Stimulated activated CD4-positive, alpha-beta T cell treated with anti-CD3 and anti-CD28 coated beads, Interleukin-1b, Interleukin-23, amount 100 ng/mL, for 4 hours (primary cell): ENCODE results near the gene DNAJC4.

Source experiments
- DNase-seq, 2 donors: peaks; one replicate each; pipeline ENCODE4 v3.0.0-alpha.2; 2020; ENCODE audit warnings: low read depth in 2 of 2

Gene DNAJC4

DNA sequence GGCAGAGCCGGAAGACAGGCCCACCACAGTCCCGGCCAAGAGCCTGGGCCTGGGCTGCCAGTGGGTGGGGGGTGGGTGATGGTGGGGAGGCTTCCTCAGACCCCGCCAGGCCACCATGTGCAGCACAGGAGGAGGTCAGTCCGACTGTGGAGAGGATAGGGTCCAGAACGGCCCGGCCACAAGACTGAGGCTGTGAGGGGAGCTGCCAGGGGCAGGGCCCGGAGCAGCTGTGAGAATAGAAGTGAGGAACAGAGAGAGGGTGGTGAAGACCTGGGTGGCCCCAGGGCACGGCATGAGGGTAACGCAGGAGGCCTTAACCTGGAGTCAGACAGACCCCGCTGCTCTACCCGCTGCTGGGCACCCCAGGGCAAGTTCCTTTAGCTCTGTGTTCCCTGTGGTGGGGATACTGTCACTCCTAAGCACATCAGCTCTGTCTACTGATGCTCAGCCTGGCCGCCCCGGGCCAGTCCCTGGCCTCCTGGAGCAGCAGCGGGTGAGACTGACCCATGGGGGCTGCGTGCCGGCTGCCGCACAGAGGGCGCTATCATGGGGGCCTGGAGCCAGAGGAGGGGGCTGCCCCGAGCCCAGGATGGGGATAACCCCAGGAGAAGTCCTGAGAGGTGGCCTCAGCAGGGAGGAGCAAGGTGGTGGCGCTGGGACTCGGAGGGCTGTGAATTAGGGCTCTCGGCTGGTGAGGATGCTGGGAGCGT, 22.1 kb upstream of the DNAJC4 start:
- no peak for DNase-seq

DNA sequence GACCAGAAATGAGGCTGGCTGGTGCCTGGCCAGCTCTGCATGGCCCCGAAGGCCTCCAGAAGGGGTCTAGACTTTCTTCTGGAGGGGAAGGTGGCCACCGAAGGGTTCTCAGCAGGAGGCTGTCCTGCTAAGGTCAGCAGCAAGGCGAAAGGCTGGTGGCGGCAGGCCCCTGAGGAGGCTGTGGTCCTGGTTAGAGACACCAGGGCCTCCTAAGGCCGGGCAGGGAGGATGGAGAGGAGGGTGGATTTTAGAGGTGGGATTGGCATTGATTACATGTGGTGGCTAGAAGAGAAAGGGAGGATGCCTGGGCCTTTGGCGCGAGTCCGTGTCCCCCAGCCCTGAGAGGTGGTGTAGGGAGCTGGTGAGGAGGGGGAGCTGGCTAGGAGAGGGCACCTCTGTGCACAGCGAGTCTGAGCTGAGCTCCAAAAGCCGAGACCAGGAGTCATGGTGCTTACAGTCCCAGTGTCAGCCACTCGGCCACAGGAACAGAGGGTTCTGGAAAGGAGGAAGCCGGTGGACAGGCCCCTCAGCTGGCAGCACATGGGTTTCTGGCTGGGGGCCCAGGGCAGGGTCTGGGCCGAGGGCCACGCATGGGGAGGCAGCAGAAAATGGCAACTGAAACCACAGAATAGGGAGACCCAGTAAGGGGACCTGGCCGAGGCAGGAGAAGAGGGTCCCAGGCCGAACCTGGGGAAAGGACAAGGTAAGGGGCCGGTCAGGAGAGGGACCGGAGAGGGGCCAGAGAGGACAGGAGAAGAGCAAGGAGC, 21.4 kb upstream of the DNAJC4 start:
- no peak for DNase-seq

DNA sequence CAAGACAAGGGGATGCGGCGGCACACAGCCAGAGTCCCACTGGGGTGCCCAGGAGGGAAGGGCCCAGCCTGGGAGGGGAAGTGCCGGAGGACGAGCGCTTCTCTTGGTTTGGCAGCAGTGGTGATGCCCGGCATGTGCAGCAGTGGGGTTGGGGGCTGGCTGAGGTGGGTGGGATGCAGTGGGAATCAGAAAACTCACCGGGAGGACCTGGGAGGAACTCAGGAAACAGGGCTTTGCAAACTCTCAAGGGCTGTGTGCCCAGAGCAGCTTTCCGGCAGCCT, 20.8 kb upstream of the DNAJC4 start:
- DNase-seq: no peak

DNA sequence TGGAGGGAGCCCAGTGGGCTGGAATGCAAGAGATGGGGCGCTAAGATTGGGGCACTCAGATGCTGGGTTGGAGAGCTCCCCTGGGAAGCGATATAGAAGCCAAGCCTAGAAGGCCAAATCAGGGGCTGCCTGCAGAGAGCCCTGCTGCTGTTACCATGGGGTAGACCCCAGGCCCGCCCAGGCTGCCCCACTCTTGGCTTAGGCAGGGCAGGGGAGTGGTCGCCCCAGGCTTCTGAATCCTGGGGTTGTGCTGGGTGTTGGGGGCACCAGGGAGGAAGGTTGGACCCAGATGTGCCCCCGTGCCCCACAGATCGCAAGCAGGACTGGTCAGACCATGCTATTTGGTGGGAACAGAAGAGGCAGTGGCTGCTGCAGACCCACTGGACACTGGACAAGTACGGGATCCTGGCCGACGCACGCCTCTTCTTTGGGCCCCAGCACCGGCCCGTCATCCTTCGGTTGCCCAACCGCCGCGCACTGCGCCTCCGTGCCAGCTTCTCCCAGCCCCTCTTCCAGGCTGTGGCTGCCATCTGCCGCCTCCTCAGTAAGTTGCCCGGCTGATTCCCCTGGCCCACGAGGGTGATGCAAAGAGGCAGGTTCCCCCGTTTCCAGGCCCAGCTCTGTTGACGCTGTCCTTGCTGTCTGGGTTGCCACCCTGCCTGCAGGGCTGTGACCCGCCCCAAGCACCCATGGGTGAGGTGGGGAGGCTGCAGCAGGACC, 19.9 kb upstream of the DNAJC4 start:
- DNase-seq: no peak

DNA sequence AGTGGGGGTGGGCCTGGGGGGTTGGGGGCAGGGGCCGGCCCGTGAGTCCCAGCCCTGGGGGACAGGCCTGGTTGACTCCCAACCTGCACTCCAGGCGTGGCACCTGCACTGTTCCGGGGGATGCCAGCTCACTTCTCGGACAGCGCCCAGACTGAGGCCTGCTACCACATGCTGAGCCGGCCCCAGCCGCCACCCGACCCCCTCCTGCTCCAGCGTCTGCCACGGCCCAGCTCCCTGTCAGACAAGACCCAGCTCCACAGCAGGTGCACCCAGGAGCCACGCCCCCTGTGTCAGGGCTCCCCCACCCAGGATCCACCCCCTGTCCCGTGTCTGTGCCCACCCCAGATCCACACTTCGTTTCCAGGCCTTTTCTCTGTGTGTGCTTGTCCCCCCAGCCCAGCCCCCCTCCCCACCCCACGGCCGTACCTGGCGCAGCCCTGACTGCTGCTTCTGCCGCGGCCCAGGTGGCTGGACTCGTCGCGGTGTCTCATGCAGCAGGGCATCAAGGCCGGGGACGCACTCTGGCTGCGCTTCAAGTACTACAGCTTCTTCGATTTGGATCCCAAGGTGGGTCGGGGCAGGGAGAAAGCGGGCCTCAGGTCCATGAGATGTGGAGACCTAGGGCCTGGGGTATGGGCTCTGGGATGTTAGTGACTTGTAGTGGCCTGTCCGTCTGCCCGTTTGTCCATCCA, 19.0 kb upstream of the DNAJC4 start:
- DNase-seq: no peak

DNA sequence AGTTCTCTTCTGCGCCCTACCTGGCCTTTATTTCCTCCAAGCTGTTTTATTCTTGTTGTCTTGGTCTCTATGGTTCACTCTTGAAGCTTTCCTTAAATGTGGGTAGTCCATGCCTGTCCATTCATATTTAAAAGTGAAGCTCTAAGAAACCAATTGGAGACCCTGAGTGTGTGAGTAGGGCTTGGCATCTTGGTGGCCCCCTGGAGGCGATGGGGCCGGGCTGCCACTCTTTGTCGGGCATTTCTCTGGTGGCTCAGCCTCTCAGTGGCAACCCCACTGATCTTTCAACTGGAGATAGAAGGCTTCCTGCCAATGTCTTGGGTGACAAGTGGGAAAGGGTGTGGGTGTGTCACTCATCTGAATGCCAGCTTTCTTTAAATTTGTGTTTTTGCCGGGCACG, 13.5 kb upstream of the DNAJC4 start:
- no peak for DNase-seq

DNA sequence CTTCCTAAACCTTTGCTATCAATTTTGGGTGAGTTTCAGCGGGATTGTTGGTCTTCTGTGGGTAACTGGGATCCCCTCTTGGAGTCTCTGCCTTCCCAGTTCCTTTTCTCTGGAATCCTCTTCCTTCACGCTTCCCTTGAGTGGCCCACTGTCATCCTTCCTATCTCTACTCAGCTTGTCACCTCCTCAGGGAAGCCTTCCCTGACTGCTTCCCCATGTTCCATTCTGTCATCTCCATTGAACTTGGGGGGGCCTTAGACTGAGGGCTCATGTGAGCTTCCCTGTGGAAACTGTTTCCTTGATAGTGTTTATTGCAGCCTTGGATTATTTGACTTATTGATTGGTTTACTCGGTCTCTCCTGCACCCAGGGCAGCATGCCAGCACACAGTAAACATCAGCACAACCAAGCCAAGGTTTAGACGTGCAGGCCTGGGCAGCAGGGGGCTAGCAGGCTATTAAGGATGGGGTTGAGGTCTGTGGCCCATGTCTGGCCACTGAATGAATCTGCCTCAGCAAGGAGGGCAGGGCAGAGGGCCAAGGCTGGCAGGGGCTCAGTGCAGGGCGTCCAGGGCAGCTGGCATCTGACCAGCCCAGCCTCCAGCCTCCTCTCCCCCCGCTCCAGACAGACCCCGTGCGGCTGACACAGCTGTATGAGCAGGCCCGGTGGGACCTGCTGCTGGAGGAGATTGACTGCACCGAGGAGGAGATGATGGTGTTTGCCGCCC, 11.6 kb upstream of the DNAJC4 start:
- no peak for DNase-seq

DNA sequence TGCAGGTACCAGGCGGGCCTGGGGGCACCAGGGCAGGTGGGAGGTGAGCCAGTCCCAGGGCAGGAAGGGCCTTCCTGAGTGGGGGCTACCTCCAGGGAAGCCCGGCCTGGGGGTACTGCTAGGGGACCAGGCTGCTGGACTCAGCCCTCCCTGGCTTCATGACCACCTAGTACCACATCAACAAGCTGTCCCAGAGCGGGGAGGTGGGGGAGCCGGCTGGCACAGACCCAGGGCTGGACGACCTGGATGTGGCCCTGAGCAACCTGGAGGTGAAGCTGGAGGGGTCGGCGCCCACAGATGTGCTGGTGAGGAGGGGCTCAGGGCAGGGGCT, 11.0 kb upstream of the DNAJC4 start:
- no peak for DNase-seq

DNA sequence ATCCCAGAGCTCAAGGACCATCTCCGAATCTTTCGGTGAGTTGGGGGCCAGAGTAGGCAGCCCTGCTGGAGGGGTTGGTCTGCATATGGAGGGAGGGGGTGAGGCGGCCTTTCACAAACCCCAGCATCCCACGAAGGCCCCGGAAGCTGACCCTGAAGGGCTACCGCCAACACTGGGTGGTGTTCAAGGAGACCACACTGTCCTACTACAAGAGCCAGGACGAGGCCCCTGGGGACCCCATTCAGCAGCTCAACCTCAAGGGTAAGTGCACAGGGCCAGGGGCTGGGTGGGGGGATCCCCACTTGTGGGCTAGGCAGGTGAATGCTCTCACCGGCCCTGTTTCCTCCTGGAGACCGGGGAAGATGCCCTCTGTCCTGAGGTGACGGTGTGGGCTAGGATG, 10.6 kb upstream of the DNAJC4 start:
- DNase-seq: no peak

DNA sequence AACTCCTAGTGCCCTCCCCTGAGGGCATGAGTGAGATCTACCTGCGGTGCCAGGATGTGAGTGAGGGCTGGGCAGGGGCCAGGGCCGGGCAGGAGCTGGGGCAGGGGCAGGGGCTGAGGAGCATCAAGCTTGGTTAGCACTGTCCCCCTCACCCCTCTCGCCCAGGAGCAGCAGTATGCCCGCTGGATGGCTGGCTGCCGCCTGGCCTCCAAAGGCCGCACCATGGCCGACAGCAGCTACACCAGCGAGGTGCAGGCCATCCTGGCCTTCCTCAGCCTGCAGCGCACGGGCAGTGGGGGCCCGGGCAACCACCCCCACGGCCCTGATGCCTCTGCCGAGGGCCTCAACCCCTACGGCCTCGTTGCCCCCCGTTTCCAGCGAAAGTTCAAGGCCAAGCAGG, 10.1 kb upstream of the DNAJC4 start:
- no peak for DNase-seq

DNA sequence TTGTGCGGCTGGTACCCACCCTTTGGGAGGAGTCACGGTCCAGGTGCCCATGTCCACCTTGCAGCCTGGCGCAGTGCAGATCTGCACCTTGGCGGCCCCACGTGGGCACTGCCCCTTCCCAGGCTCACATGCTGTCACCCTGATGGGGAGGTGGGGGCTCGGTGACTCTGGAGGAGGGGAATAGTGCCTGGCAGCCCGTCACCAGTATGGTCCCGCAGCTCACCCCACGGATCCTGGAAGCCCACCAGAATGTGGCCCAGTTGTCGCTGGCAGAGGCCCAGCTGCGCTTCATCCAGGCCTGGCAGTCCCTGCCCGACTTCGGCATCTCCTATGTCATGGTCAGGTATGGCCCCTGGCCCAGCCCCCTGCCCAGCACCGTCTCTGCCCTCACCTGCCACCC, 9.6 kb upstream of the DNAJC4 start:
- DNase-seq: no peak

DNA sequence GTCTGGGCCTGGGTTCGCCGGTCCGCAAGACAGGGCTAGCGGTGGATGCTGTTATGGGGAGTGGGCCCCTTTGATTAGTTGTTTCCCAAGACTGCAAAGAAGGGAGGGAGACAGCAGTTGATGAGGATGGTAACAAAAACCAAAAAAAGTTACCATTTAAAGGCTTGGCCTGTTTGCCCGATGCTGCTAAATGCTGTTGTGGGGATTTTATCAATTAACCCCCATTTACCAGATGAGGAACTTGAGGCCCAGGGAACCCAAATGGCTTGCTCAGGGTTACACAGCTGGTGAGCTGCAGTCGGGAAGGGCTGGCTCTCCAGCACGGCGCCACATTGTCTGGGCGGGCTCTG, 7.7 kb upstream of the DNAJC4 start:
- DNase-seq: no peak

DNA sequence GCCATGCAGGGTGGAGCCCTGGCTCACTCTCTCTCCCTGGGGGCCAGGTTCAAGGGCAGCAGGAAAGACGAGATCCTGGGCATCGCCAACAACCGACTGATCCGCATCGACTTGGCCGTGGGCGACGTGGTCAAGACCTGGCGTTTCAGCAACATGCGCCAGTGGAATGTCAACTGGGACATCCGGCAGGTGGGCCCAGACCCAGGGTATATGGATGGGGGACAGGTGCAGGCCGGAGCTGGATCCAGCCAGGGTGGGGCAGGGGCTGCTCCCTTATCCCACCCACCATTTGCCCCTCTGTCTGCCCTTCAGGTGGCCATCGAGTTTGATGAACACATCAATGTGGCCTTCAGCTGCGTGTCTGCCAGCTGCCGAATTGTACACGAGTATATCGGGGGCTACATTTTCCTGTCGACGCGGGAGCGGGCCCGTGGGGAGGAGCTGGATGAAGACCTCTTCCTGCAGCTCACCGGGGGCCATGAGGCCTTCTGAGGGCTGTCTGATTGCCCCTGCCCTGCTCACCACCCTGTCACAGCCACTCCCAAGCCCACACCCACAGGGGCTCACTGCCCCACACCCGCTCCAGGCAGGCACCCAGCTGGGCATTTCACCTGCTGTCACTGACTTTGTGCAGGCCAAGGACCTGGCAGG, 7.2 kb upstream of the DNAJC4 start:
- no peak for DNase-seq

DNA sequence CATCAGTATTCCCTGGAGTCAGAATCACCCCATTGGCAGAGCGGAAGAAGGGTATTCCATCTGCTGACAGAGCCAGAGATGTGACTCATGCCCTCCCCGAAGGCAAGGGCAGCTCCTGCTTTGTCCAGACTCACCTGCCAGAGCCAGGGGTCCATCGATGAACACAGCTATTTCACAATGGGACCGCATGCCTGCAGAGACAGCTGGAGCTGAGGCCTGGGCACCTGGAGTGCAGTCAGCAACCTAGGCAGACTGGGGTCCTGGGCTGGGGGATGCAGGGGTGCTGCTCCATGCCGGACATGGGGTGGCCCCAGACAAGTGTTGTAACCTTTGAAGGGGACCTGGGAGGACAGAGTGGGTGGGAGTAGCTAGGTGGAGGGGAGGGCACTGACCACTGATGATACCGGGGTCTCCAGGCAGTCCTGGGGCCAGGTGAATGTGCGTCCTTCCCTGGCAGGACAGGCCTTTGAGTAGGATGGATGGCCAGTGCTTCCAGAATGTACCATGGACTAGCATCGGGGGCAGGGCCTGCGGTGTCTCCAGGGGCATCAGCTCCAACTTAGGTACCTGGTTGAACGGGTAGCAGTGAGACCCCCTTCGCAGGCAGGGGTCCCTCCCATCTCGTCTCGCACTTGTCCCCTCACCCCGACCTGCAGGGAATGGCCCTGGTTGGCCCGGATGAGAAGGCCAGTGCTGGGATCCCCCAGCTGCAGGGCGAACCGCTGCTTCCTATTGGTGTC, 6.0 kb upstream of the DNAJC4 start:
- DNase-seq: no peak

DNA sequence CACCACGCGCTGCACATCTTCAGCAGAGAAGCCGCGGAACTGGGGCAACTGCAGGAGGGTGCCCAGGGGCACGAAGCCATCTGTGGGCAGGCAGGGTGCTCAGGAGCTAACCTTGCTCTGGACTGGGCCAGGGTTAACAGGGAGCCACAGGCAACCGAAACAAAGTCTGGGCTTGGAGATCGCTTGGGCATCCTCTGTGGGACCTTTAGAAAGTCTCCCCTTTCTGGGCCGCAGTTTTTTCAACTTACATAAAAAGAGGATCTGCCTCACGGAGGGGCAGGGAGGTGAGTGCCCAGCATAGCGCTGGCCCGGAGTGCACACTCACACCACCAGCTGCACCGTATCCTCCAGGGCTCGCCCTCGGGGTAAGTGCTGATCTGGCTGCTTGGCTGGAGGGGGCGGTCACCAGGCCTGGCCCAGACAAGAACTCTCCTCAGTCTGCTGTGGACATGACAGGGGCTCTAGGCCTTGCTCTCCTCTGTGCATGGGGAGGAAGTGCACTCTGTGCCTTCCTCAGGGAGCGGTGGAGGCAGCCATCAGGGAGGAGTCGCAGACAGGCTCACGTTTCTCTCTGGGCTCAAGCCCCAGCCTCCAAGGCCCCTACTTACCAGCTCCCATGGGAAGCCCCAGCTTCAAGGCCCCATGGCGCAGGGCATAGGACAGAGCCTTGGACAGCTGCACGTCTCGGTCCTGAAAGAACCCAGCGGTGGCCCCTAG, 5.3 kb upstream of the DNAJC4 start:
- no peak for DNase-seq

DNA sequence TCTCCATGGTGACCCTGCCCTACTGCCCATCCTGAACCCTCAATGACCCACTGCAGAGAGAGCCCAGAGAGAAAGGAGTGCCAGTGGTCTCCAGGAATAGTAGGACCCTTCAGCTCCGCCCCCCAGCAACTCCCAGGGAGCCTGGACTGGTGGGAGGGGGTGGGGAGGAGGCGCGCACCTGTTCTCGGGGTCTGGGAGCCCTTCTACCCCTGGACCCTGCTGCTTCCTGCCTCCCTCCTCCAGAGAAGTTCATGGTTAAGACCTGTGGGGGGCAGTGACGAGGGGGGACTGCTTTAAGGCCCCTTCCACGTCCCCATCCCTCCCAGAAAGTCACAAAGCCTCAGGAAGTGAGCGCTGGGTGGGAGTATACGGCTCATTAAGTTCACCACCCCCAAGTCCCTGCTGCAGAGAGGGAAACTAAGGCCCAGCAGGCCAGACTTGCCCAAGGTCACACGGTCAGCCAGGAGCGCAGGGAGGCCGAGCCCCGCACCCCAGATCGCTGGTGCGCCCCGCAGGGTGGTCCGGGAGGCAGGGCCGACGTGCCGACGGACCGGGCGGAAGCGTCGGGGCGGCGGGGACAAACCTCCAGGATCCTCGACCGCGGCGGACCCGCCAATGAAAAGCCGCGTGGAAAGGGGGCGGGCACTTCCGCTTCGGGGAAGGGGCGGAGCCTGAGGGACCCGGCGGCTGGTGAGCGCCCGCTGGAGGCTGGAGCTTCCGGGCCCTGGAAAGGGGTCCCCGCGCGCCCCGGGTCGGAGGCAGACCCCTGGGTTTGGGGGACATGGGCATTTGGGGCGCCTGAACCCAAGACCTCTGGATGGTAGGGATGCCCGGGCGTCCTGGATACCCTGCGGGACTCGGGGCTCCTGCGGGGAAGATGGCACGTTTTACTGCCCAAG, 4.5 kb upstream of the DNAJC4 start, which contains the start of the genes NUDT22 and TRPT1:
TSS of gene NUDT22 (plus strand) at position 667 of the 899 bp plus-strand sequence. CDS start 379 bp downstream, outside the sequence.
TSS of gene TRPT1 (minus strand) at position 579 of the 899 bp plus-strand sequence. CDS start at position 253, 326 bp downstream.
- DNase-seq: peak; percentile 86 to 93

DNA sequence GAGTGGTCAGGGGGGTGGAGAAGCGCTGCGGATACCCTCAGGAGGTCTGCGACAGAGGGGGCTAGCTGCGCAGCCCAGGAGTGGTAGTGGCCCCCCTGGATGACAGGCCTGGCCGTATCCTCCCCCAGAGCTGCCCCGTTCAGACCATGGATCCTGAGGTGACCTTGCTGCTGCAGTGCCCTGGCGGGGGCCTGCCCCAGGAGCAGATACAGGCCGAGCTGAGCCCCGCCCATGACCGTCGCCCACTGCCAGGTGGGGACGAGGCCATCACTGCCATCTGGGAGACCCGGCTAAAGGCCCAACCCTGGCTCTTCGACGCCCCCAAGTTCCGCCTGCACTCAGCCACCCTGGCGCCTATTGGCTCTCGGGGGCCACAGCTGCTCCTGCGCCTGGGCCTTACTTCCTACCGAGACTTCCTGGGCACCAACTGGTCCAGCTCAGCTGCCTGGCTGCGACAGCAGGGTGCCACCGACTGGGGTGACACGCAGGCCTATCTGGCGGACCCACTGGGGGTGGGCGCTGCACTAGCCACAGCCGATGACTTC, 3.8 kb upstream of the DNAJC4 start:
- DNase-seq: peak in 1 of 2 donors; percentile 47

DNA sequence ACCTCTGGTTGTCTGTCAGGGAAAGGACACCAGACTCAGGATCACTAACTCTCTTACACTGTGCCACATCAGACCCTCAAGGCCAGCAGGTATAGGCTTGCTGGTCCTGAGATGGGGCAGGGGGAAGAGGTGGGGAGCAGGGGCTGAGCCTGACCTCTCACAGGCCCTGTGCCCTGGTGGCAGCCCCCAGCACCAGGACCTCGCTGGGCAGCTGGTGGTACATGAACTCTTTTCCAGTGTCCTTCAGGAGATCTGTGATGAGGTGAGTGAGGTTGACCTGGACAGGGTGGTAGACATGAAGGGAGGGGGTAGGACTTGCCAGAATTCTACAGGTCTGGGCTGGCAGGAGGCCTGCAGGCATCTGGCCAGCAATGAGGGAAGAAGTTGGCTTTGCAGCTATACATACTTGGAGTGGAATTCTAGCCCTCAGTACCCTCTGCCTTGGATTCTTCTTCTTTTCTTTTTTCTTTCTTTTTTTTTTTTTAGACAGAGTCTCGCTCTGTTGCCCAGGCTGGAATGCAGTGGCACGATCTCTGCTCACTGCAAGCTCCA, 2.9 kb upstream of the DNAJC4 start:
- no peak for DNase-seq
